Esophagus muscularis mucosa (tissue), 3 donors: ENCODE measurements around the gene ADAMTSL1.

Experiments used
- POLR2A ChIP-seq: fragments of 450-650 bp; IDR thresholded peaks from one replicate; pipeline ENCODE4 v1.6.1; 2017; ENCODE audit warnings: antibody characterized with exemption, moderate library complexity, mild to moderate bottlenecking, low read depth
- POLR2AphosphoS5 ChIP-seq, 2 donors: sonication (generic); formaldehyde crosslinking; IDR thresholded peaks; one replicate each; pipeline ENCODE4 v1.6.1; 2017; ENCODE audit warnings: antibody characterized with exemption in 2 of 2
- TF ChIP-seq, protein P1 (sequence below), 3 experiments: fragments of 200-600 bp in 2 of 3; fragments of 450-650 bp in 1 of 3; sonication (generic) in 2 of 3; IDR thresholded peaks; one replicate each; pipeline ENCODE4 v1.5.1; 2017 to 2019; ENCODE audit warnings: antibody characterized with exemption in 3 of 3, mild to moderate bottlenecking in 2 of 3, moderate library complexity in 1 of 3

DNA sequence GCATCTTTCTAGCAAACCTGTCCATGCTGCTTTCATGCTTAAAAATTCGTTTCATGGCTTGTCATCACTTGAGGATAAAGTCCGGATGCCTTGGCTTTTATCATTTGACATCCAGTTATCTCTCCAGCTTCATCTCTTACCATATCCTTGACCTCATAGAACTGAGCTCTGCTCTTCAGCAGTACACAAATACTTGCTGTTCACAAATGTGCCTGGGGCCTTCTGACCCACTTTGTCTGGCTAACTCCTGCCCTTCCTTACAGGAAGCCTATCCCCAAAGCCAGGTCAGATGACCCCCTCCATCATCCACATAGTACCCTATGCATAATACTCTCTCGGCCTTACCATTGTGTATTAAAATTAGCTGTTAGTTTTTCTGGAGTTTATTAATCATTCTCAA lies 310.0 kb downstream of the ADAMTSL1 start:
- TF ChIP-seq, protein P1, sequence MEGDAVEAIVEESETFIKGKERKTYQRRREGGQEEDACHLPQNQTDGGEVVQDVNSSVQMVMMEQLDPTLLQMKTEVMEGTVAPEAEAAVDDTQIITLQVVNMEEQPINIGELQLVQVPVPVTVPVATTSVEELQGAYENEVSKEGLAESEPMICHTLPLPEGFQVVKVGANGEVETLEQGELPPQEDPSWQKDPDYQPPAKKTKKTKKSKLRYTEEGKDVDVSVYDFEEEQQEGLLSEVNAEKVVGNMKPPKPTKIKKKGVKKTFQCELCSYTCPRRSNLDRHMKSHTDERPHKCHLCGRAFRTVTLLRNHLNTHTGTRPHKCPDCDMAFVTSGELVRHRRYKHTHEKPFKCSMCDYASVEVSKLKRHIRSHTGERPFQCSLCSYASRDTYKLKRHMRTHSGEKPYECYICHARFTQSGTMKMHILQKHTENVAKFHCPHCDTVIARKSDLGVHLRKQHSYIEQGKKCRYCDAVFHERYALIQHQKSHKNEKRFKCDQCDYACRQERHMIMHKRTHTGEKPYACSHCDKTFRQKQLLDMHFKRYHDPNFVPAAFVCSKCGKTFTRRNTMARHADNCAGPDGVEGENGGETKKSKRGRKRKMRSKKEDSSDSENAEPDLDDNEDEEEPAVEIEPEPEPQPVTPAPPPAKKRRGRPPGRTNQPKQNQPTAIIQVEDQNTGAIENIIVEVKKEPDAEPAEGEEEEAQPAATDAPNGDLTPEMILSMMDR (IDR thresholded peaks at IDR 0.05), result no peak
- no peak for TF ChIP-seq POLR2A
- no peak for TF ChIP-seq POLR2AphosphoS5 (IDR thresholded peaks at IDR 0.05)
